Prostate gland (tissue), 2 donors: ENCODE results near the gene MYH16.

Experiments used
- POLR2A ChIP-seq: fragments of 450-650 bp; IDR thresholded peaks from one replicate; pipeline ENCODE4 v1.6.1; 2016; ENCODE audit warnings: antibody characterized with exemption, mild to moderate bottlenecking
- POLR2AphosphoS5 ChIP-seq: sonication (generic); formaldehyde crosslinking; IDR thresholded peaks from one replicate; pipeline ENCODE4 v1.6.1; 2017; ENCODE audit warnings: antibody characterized with exemption
- TF ChIP-seq, protein P1 (sequence below), 4 experiments: fragments of 200-600 bp in 2 of 4; fragments of 450-650 bp in 2 of 4; sonication (generic) in 2 of 4; IDR thresholded peaks; 1 replicate in 3 of 4; 2 replicates in 1 of 4; pipeline ENCODE4 v1.5.1; 2016 to 2019; ENCODE audit warnings: antibody characterized with exemption in 4 of 4, mild to moderate bottlenecking in 2 of 4, moderate library complexity in 2 of 4

- TF ChIP-seq, protein P1, sequence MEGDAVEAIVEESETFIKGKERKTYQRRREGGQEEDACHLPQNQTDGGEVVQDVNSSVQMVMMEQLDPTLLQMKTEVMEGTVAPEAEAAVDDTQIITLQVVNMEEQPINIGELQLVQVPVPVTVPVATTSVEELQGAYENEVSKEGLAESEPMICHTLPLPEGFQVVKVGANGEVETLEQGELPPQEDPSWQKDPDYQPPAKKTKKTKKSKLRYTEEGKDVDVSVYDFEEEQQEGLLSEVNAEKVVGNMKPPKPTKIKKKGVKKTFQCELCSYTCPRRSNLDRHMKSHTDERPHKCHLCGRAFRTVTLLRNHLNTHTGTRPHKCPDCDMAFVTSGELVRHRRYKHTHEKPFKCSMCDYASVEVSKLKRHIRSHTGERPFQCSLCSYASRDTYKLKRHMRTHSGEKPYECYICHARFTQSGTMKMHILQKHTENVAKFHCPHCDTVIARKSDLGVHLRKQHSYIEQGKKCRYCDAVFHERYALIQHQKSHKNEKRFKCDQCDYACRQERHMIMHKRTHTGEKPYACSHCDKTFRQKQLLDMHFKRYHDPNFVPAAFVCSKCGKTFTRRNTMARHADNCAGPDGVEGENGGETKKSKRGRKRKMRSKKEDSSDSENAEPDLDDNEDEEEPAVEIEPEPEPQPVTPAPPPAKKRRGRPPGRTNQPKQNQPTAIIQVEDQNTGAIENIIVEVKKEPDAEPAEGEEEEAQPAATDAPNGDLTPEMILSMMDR (IDR thresholded peaks at IDR 0.05) = no peak
- no peak for TF ChIP-seq POLR2A
- no peak for TF ChIP-seq POLR2AphosphoS5
Measured at GRCh38 chr7:99268577-99268908, 4.1 kb upstream of the MYH16 start.
